SK-N-SH (cell line): ENCODE data around the gene EXOC6B. TPM values are rescaled to one million over a fixed set of nuclear protein-coding genes. Genes with fewer than 3 reads are reported as not detected.

Source experiments
- CTCF ChIA-PET: fragments of 300-600, 350-600 bp; formaldehyde crosslinking; extraction: SDS; loops from one replicate; lab custom pipeline; 2021; lab: Yijun Ruan, JAX
- POLR2A ChIA-PET: fragments of 350-600 bp; sonication (Branson Sonifier 250); formaldehyde crosslinking; extraction: SDS; loops from one replicate; lab custom pipeline; 2020; ENCODE audit warnings: antibody characterized with exemption, inconsistent platforms; lab: Yijun Ruan, JAX
- DNase-seq: peaks from one replicate; pipeline ENCODE4 v3.0.0; 2012
- H2AFZ ChIP-seq: fragments of 200-600 bp; sonication (generic); 2 replicates; pipeline ENCODE4 v1.8.1; 2016; ENCODE audit warnings: antibody characterized with exemption, mild to moderate bottlenecking, low read depth
- H3F3A ChIP-seq: fragments of 200-600 bp; sonication (generic); replicated peaks from 2 replicates; pipeline ENCODE3; 2016; ENCODE audit warnings: antibody characterized with exemption, mild to moderate bottlenecking; ENCODE audit not compliant: insufficient read depth
- H3K27ac ChIP-seq, 2 experiments: fragments of 200-500 bp in 1 of 2; fragments of 200-600 bp in 1 of 2; sonication (Bioruptor generic) in 1 of 2; sonication (generic), shearing (Covaris generic) in 1 of 2; 2 replicates each; pipeline versions ENCODE4 v1.5.1 to v1.6.1; 2014 to 2016; ENCODE audit warnings: low read depth in 2 of 2, inconsistent platforms in 1 of 2, low read length in 1 of 2, mild to moderate bottlenecking in 1 of 2, mixed read lengths in 1 of 2
- H3K27me3 ChIP-seq: fragments of 200-600 bp; sonication (generic), shearing (Covaris generic); 2 replicates; pipeline ENCODE4 v1.6.1; 2016; ENCODE audit warnings: mixed run types; ENCODE audit not compliant: insufficient read depth
- H3K36me3 ChIP-seq, 2 experiments: fragments of 200-500 bp in 1 of 2; fragments of 200-600 bp in 1 of 2; sonication (Bioruptor generic) in 1 of 2; sonication (generic) in 1 of 2; replicated peaks in 1 of 2; 2 replicates each; pipeline versions ENCODE3 to v1.5.1; 2014 to 2016; ENCODE audit warnings: low read length in 1 of 2, mild to moderate bottlenecking in 1 of 2; ENCODE audit not compliant: insufficient read depth in 2 of 2, control insufficient read depth in 1 of 2
- H3K4me1 ChIP-seq, 2 experiments: fragments of 200-500 bp in 1 of 2; fragments of 200-600 bp in 1 of 2; sonication (Bioruptor generic) in 1 of 2; sonication (generic), shearing (Covaris generic) in 1 of 2; 2 replicates each; pipeline versions ENCODE4 v1.5.1 to v1.6.1; 2014 to 2016; ENCODE audit warnings: low read depth in 1 of 2, low read length in 1 of 2, mixed run types in 1 of 2; ENCODE audit not compliant: insufficient read depth in 2 of 2, control insufficient read depth in 1 of 2
- H3K4me2 ChIP-seq: fragments of 200-600 bp; sonication (generic), shearing (Covaris generic); 2 replicates; pipeline ENCODE4 v1.6.1; 2017; ENCODE audit warnings: mixed run types
- H3K4me3 ChIP-seq, 2 experiments: fragments of 200-500 bp in 1 of 2; fragments of 200-600 bp in 1 of 2; sonication (Bioruptor generic) in 1 of 2; sonication (generic), shearing (Covaris generic) in 1 of 2; 2 replicates each; pipeline versions ENCODE4 v1.5.1 to v1.8.1; 2014 to 2016; ENCODE audit warnings: low read depth in 2 of 2, inconsistent platforms in 1 of 2, low read length in 1 of 2, mild to moderate bottlenecking in 1 of 2, mixed read lengths in 1 of 2, moderate library complexity in 1 of 2
- H3K79me2 ChIP-seq: fragments of 200-600 bp; sonication (generic); 2 replicates; pipeline ENCODE4 v1.8.1; 2017; ENCODE audit warnings: mild to moderate bottlenecking; ENCODE audit not compliant: insufficient read depth
- H3K9ac ChIP-seq: fragments of 200-600 bp; sonication (generic); 2 replicates; pipeline ENCODE4 v1.6.1; 2017; ENCODE audit warnings: mixed run types
- H3K9me2 ChIP-seq: fragments of 200-600 bp; sonication (generic); 2 replicates; pipeline ENCODE4 v1.6.1; 2017; ENCODE audit warnings: mixed run types
- H3K9me3 ChIP-seq: fragments of 200-600 bp; sonication (generic); 2 replicates; pipeline ENCODE4 v1.6.1; 2017; ENCODE audit warnings: mixed run types, mild to moderate bottlenecking, moderate library complexity
- H4K20me1 ChIP-seq: fragments of 200-600 bp; sonication (generic); 2 replicates; pipeline ENCODE4 v1.6.1; 2017; ENCODE audit warnings: mild to moderate bottlenecking, mixed run types; ENCODE audit not compliant: insufficient read depth
- CHD2 ChIP-seq: fragments of 150-350 bp; IDR thresholded peaks from 2 replicates; pipeline ENCODE4 v1.6.1; 2018; ENCODE audit warnings: low read length; ENCODE audit not compliant: partially characterized antibody
- CTCF ChIP-seq: fragments of 200-600 bp; sonication (generic); IDR thresholded peaks from 2 replicates; pipeline ENCODE4 v1.6.1; 2017; ENCODE audit warnings: antibody characterized with exemption, mild to moderate bottlenecking, moderate library complexity
- ELF1 ChIP-seq: IDR thresholded peaks from 2 replicates; pipeline ENCODE4 v1.4.0; 2012
- EP300 ChIP-seq, 2 experiments: IDR thresholded peaks; 2 replicates each; pipeline versions ENCODE4 v1.4.0 to v1.6.1; 2012; ENCODE audit warnings: borderline replicate concordance in 1 of 2, low read depth in 1 of 2, low read length in 1 of 2
- FOSL2 ChIP-seq: IDR thresholded peaks from 2 replicates; pipeline ENCODE4 v1.4.0; 2012; ENCODE audit warnings: low read depth, mild to moderate bottlenecking, moderate library complexity, borderline replicate concordance
- GATA2 ChIP-seq: sonication (generic); formaldehyde crosslinking; IDR thresholded peaks from 2 replicates; pipeline ENCODE4 v1.5.0; 2020; ENCODE audit warnings: mild to moderate bottlenecking, missing genetic modification reagents
- JUND ChIP-seq: IDR thresholded peaks from 2 replicates; pipeline ENCODE4 v1.4.0; 2012
- NFIC ChIP-seq: IDR thresholded peaks from 2 replicates; pipeline ENCODE4 v1.4.0; 2012; ENCODE audit warnings: borderline replicate concordance
- NRF1 ChIP-seq: IDR thresholded peaks from 2 replicates; pipeline ENCODE4 v1.6.1; 2012; ENCODE audit warnings: low read depth, mild to moderate bottlenecking, low read length
- POLR2AphosphoS5 ChIP-seq: IDR thresholded peaks from 2 replicates; pipeline ENCODE4 v1.6.1; 2012; ENCODE audit warnings: low read depth, low read length
- RCOR1 ChIP-seq: fragments of 150-350 bp; IDR thresholded peaks from 2 replicates; pipeline ENCODE4 v1.6.1; 2017; ENCODE audit warnings: antibody characterized with exemption, low read length
- RFX5 ChIP-seq: IDR thresholded peaks from 2 replicates; pipeline ENCODE4 v1.6.1; 2012; ENCODE audit warnings: mild to moderate bottlenecking, improper control_type of control experiment, low read length
- RXRA ChIP-seq: IDR thresholded peaks from 2 replicates; pipeline ENCODE4 v1.4.0; 2012; ENCODE audit warnings: low read depth, mild to moderate bottlenecking, borderline replicate concordance
- SIN3A ChIP-seq: IDR thresholded peaks from 2 replicates; pipeline ENCODE4 v1.6.1; 2012; ENCODE audit warnings: low read depth, mild to moderate bottlenecking, low read length, moderate library complexity, borderline replicate concordance
- TAF1 ChIP-seq: IDR thresholded peaks from 2 replicates; pipeline ENCODE4 v1.6.1; 2012; ENCODE audit warnings: low read depth, mild to moderate bottlenecking, low read length, moderate library complexity, borderline replicate concordance
- TCF12 ChIP-seq: IDR thresholded peaks from 2 replicates; pipeline ENCODE4 v1.4.0; 2012
- USF2 ChIP-seq: fragments of 150-350 bp; IDR thresholded peaks from 2 replicates; pipeline ENCODE4 v1.6.1; 2017; ENCODE audit warnings: antibody characterized with exemption, low read length, low read depth, borderline replicate concordance
- ZBTB33 ChIP-seq: IDR thresholded peaks from 2 replicates; pipeline ENCODE4 v1.4.0; 2012; ENCODE audit warnings: low read depth, borderline replicate concordance
- polyA plus RNA-seq, 3 experiments: library from polyadenylated mRNA; depleted of rRNA; stranded (reverse); fragments of >200 nt; gene quantifications; 2 replicates each; pipeline ENCODE4 v1.2.3, GENCODE V29; 2012

The EXOC6B gene
- polyA plus RNA-seq, 1 of the 3 experiments (the other 2 are of a cell fraction), result 7.4 TPM

- Histone ChIP-seq H3K9me3 (no peaks in the 10 kb centered on the region), H3F3A (no peaks in the 10 kb centered on the region), H3K9ac (no peak overlapping the region), H3K36me3 (no peaks in the 10 kb centered on the region), H3K27me3 (no peaks in the 10 kb centered on the region; the same call in 1 of the 2 replicates), H3K4me1 (no peaks in the 10 kb centered on the region), H3K79me2 (no peaks in the 10 kb centered on the region), H3K4me2 (no peak overlapping the region), H3K27ac (no peak overlapping the region), H4K20me1 (no peaks in the 10 kb centered on the region), H2AFZ (no peak overlapping the region), H3K9me2 (no peaks in the 10 kb centered on the region), H3K4me3 (no peak overlapping the region)
- TF ChIP-seq EP300 (IDR thresholded peaks at IDR 0.05; ENCODE audit: borderline replicate concordance in 1 of 2, low read depth in 1 of 2, low read length in 1 of 2), result no peak
- TF ChIP-seq RFX5, result no peak
- TF ChIP-seq NFIC, result no peak
- no peak for TF ChIP-seq POLR2AphosphoS5
- no peak for TF ChIP-seq RCOR1
- TF ChIP-seq USF2, result no peak
- no peak for TF ChIP-seq ZBTB33
- no peak for TF ChIP-seq CHD2
- TF ChIP-seq TCF12, result no peak
- TF ChIP-seq SIN3A, result no peak
- TF ChIP-seq GATA2 (CRISPR knock-in tag), result no peak
- no peak for TF ChIP-seq ELF1
- TF ChIP-seq JUND, result no peak
- TF ChIP-seq FOSL2, result no peak
- no peak for TF ChIP-seq RXRA
- no peak for TF ChIP-seq CTCF
- no peak for TF ChIP-seq NRF1
- TF ChIP-seq TAF1, result no peak
- DNase-seq, result no peak
- POLR2A ChIA-PET, result no interaction called here
- CTCF ChIA-PET, result interaction anchor here (1.1 to 1.9 kb wide), 2 partner anchors 10 to 15 kb away, joined by 3 to 11 read pairs; partner anchors contain the start of gene SPR
These were observed 46.0 kb upstream of the EXOC6B start for GRCh38 chr2:72871880-72872279.
